Heart left ventricle (tissue), 13 donors: ENCODE results near the gene HTR4.

Experiments used
- POLR2A ChIP-seq, 2 donors: fragments of 450-650 bp; IDR thresholded peaks; one replicate each; pipeline ENCODE4 v1.6.1; 2017; ENCODE audit warnings: antibody characterized with exemption in 2 of 2, mild to moderate bottlenecking in 2 of 2, moderate library complexity in 2 of 2
- TF ChIP-seq, protein P1 (sequence below), 12 donors: fragments of 200-600 bp; sonication (generic) in 4 of 12; IDR thresholded peaks; one replicate each; pipeline versions ENCODE4 v1.5.0 to v1.8.0; 2018 to 2022; ENCODE audit warnings: antibody characterized with exemption in 12 of 12, mild to moderate bottlenecking in 5 of 12
- donor health status: ischemic (EF 13 %, LVEDD 7.1; RV severe dilation, severe dysfunction).
- donor health status: DM: no; HTN: yes; CAD: no.
- donor health status: DM: no; HTN: no; CAD: no.
- donor health status: ischemic (EF 25% LVEDD 6.9; RV normal size, moderate dysfunction).
- donor health status: ischemic (EF 25% LVEDD 5.7; RV mildly dilated, moderate dysfunction).
- donor health status: ischemic (EF 35%, LVEDD 5.7; RV mildly dilated, moderate dysfunction).
- donor health status: nonischemic (EF 11% LVEDD 7.7; RV severe dilation, severe dysfunction).
- donor health status: DM: yes; HTN: yes; CAD: no.
- donor health status: PGD.
- donor health status: ischemic (EF 29% LVEDD 5.4; RV normal size, mild dysfunction).
- donor health status: nonischemic (EF 23%, LVEDD 6.1; RV moderate dilation, normal function).

- TF ChIP-seq, protein P1, sequence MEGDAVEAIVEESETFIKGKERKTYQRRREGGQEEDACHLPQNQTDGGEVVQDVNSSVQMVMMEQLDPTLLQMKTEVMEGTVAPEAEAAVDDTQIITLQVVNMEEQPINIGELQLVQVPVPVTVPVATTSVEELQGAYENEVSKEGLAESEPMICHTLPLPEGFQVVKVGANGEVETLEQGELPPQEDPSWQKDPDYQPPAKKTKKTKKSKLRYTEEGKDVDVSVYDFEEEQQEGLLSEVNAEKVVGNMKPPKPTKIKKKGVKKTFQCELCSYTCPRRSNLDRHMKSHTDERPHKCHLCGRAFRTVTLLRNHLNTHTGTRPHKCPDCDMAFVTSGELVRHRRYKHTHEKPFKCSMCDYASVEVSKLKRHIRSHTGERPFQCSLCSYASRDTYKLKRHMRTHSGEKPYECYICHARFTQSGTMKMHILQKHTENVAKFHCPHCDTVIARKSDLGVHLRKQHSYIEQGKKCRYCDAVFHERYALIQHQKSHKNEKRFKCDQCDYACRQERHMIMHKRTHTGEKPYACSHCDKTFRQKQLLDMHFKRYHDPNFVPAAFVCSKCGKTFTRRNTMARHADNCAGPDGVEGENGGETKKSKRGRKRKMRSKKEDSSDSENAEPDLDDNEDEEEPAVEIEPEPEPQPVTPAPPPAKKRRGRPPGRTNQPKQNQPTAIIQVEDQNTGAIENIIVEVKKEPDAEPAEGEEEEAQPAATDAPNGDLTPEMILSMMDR (IDR thresholded peaks at IDR 0.05) = no peak
- no peak for TF ChIP-seq POLR2A (IDR thresholded peaks at IDR 0.05)
Observed at GRCh38 chr5:148574167-148574566, 80.2 kb downstream of the HTR4 start.
